ENCODE measurements around the gene NUDT2.

Gene NUDT2

DNA sequence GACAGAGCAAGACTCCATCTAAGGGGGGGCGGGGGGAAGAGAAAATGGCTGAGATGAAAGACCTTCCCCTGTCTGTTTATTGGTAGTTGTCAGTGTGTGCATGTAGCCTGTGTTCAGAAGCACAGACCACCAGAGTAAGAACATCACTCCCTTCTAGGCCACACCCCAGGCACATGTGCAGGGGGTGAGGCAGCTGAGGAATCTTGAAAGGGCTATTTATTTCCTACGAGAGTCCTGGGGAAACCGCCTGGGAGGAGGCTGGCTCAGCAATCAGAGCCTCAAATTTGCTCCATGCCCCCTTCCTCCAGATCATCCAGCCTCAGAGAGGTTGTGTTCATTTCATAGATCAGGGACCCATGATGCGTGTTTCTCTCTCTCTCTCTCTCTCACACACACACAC lies 40.3 kb downstream of the NUDT2 start:
- H3K4me2 ChIP-seq (ENCODE audit: low read length): no peak overlapping the region
- H3K27ac ChIP-seq: no peak overlapping the region
- no peak overlapping the region for H3K4me3 ChIP-seq (ENCODE audit: low read depth, low read length)
- H3K9me3 ChIP-seq (ENCODE audit: control insufficient read depth, low read length): no peaks in the 10 kb centered on the region
- no peak overlapping the region for H3K9ac ChIP-seq
- no peaks in the 10 kb centered on the region for H3K4me1 ChIP-seq
- no peaks in the 10 kb centered on the region for H3K27me3 ChIP-seq (ENCODE audit: control insufficient read depth, insufficient read depth, low read length)
- TF ChIP-seq, protein P1, sequence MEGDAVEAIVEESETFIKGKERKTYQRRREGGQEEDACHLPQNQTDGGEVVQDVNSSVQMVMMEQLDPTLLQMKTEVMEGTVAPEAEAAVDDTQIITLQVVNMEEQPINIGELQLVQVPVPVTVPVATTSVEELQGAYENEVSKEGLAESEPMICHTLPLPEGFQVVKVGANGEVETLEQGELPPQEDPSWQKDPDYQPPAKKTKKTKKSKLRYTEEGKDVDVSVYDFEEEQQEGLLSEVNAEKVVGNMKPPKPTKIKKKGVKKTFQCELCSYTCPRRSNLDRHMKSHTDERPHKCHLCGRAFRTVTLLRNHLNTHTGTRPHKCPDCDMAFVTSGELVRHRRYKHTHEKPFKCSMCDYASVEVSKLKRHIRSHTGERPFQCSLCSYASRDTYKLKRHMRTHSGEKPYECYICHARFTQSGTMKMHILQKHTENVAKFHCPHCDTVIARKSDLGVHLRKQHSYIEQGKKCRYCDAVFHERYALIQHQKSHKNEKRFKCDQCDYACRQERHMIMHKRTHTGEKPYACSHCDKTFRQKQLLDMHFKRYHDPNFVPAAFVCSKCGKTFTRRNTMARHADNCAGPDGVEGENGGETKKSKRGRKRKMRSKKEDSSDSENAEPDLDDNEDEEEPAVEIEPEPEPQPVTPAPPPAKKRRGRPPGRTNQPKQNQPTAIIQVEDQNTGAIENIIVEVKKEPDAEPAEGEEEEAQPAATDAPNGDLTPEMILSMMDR (IDR thresholded peaks at IDR 0.05): no peak
- no peaks in the 10 kb centered on the region for H3K79me2 ChIP-seq
- no peak overlapping the region for H2AFZ ChIP-seq
- no peaks in the 10 kb centered on the region for H3K36me3 ChIP-seq (ENCODE audit: control insufficient read depth, insufficient read depth, low read length)

DNA sequence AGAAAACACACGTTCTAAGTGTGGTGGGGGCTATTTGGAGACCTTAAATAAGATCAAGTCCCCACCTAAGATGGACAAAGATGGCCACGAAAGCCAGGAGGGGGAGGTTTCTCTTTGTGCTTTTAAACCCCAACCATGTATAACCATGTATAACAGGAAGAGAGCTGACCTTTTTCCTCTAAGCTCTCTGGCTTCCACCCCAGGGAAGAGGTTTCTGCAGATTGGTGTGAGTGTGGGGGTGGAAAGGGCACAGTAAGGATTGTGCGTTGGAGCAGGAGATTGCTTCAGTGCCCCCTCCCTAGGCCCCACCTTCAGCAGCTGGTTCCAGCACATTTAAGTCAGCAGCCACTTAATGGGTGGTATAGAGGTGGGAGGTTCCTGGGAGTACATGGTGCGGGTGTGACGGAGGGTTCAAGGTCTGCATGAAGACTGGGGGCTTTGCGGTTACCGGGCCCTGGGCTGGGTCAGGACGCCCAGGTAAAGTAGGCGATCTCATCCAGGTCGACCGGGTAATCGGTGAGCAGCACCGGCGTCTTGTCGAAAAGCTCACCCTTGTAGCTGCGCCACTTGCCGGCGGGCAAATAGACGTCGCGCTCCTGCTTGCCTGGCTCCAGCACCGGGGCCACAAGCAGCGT lies 41.1 kb downstream of the NUDT2 start:
- Histone ChIP-seq H3K27me3 (ENCODE audit: control insufficient read depth, insufficient read depth, low read length) (no peaks in the 10 kb centered on the region), H3K79me2 (no peaks in the 10 kb centered on the region), H3K9ac (no peak overlapping the region), H3K4me1 (no peaks in the 10 kb centered on the region), H3K4me3 (ENCODE audit: low read depth, low read length) (no peak overlapping the region), H3K27ac (no peak overlapping the region), H3K4me2 (ENCODE audit: low read length) (no peak overlapping the region), H2AFZ (no peak overlapping the region), H3K36me3 (ENCODE audit: control insufficient read depth, insufficient read depth, low read length) (no peaks in the 10 kb centered on the region), H3K9me3 (ENCODE audit: control insufficient read depth, low read length) (no peaks in the 10 kb centered on the region)
- TF ChIP-seq, protein P1 (IDR thresholded peaks at IDR 0.05): no peak

DNA sequence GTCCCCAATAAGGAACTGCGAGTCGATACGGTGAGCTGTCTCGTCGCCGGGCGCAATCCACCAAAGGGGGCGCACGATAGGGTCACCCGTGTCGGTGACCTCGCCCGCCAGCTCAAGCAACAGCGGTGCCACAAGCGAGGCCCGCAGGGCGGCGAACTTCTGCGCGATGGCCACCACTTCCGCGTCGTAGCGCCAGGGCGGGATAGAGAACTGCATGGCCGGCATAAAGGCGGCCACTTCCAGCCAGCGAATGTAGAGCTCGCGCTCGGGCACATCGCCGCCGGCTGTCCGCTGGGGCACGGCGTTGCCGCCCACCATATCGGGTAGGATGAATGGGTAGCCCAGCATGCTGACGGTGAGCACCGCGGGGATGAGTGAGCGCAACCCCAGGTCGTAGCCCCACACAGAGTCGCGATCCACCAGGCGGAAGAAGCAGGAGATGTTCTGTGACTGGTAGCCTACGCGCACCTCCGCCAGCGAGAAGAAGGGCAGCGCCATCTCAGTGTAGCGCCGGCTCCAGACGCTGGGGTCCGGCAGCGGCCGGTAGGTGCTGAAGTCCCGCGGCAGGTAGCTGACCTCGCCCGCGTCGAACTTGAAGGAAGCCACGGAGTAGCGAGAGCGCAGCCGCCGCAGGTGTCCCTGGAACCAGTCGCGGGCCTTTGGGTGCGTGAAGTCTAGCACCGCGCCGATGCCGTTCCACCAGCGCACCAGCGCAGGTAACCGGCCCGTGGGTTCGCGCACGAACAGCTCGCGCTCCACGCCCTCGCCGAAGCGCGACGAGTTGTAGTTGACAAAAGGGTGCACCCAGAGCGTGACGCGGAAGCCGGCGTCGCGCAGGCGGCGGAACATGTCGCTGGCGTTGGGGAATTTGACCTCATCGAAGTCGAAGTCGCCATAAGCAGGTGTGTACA lies 41.9 kb downstream of the NUDT2 start:
- Histone ChIP-seq H3K4me3 (ENCODE audit: low read depth, low read length) (no peak overlapping the region), H2AFZ (no peak overlapping the region), H3K9ac (no peak overlapping the region), H3K4me2 (ENCODE audit: low read length) (no peak overlapping the region), H3K27ac (no peak overlapping the region), H3K79me2 (no peaks in the 10 kb centered on the region), H3K27me3 (ENCODE audit: control insufficient read depth, insufficient read depth, low read length) (no peaks in the 10 kb centered on the region), H3K9me3 (ENCODE audit: control insufficient read depth, low read length) (no peaks in the 10 kb centered on the region), H3K36me3 (ENCODE audit: control insufficient read depth, insufficient read depth, low read length) (no peaks in the 10 kb centered on the region), H3K4me1 (no peaks in the 10 kb centered on the region)
- TF ChIP-seq, protein P1 (IDR thresholded peaks at IDR 0.05): no peak

DNA sequence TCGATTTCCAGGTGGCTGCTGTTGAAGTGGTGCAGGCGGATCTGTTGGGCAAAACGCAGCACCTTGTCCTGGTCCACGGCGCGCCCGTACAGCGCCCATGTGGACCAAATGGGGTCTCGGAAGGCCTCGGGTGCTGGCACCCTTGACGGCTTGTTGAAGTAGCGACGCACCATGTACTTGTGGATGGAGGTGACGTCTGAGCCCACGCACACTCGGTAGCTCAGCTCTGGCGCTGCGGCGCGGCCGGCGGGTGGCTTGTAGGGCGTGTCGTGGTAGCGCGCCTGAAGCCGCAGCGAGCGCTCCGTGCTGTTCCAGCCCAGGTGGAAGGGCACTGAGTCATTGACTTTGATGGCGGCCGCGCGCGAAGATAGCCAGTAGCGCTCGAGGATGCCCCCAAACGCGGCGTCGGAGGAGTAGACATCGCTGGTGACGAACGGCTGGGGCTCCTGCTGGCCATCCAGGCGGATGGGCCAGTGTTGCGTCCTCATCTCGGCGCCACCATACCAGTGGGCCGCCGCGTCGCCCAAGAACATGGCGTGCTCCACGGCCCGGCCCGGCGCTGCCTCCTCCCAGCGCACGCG lies 42.6 kb downstream of the NUDT2 start:
- TF ChIP-seq, protein P1 (IDR thresholded peaks at IDR 0.05): no peak
- Histone ChIP-seq H3K9ac (no peak overlapping the region), H2AFZ (no peak overlapping the region), H3K36me3 (ENCODE audit: control insufficient read depth, insufficient read depth, low read length) (no peaks in the 10 kb centered on the region), H3K4me1 (no peaks in the 10 kb centered on the region), H3K9me3 (ENCODE audit: control insufficient read depth, low read length) (no peaks in the 10 kb centered on the region), H3K4me3 (ENCODE audit: low read depth, low read length) (no peak overlapping the region), H3K79me2 (no peaks in the 10 kb centered on the region), H3K4me2 (ENCODE audit: low read length) (no peak overlapping the region), H3K27ac (no peak overlapping the region), H3K27me3 (ENCODE audit: control insufficient read depth, insufficient read depth, low read length) (no peaks in the 10 kb centered on the region)

All from parathyroid adenoma (tissue), 2 donors.